Caco-2 (cell line): Measurements from ENCODE around the gene GOSR2. TPM values are rescaled to one million over a fixed set of nuclear protein-coding genes. Genes with fewer than 3 reads are reported as not detected.

ENCODE experiments used
- BruUV-seq: library from RNA; stranded (reverse); fragments of 400-500 nt; replicated peaks from 2 replicates; lab custom pipeline; 2021; lab: Mats Ljungman, UMichigan
- CTCF ChIA-PET: fragments of 300-600 bp; sonication (Branson Sonifier 250); formaldehyde crosslinking; loops from one replicate; lab custom pipeline; 2022; ENCODE audit warnings: antibody characterized with exemption; lab: Charles Lee
- POLR2A ChIA-PET: fragments of 300-600 bp; sonication (Branson Sonifier 250); formaldehyde crosslinking; loops from one replicate; lab custom pipeline; 2022; ENCODE audit warnings: antibody characterized with exemption; lab: Charles Lee
- DNase-seq, 2 experiments: peaks; one replicate each; pipeline versions ENCODE4 v3.0.0 to v3.0.0-alpha.2; 2020 to 2022
- H3K27me3 ChIP-seq: replicated peaks from 2 replicates; pipeline ENCODE4 v1.6.0; 2011; ENCODE audit warnings: low read length; ENCODE audit not compliant: control insufficient read depth, insufficient read depth
- H3K36me3 ChIP-seq: 2 replicates; pipeline ENCODE4 v1.5.1; 2011; ENCODE audit warnings: low read length; ENCODE audit not compliant: control insufficient read depth, insufficient read depth
- H3K4me1 ChIP-seq: fragments of 250-450 bp; sonication (Bioruptor Pico); 2 replicates; pipeline ENCODE4 v1.5.1; 2020; ENCODE audit warnings: mild to moderate bottlenecking
- H3K4me3 ChIP-seq: 2 replicates; pipeline ENCODE4 v1.5.1; 2011; ENCODE audit warnings: low read depth, mild to moderate bottlenecking, control low read depth, low read length
- H3K9me3 ChIP-seq: fragments of 250-450 bp; sonication (Bioruptor Pico); 2 replicates; pipeline ENCODE4 v1.5.1; 2020; ENCODE audit warnings: mild to moderate bottlenecking, moderate library complexity
- H3K27ac Mint-ChIP-seq: one replicate; pipeline ENCODE4 v1.8.0; 2022; ENCODE audit warnings: mixed read lengths; ENCODE audit not compliant: unreplicated experiment
- H3K27me3 Mint-ChIP-seq: one replicate; pipeline ENCODE4 v1.8.0; 2022; ENCODE audit warnings: mixed read lengths; ENCODE audit not compliant: insufficient read depth, unreplicated experiment
- H3K36me3 Mint-ChIP-seq: one replicate; pipeline ENCODE4 v1.8.0; 2022; ENCODE audit warnings: mild to moderate bottlenecking, mixed read lengths; ENCODE audit not compliant: insufficient read depth, unreplicated experiment
- H3K4me1 Mint-ChIP-seq: one replicate; pipeline ENCODE4 v1.8.0; 2022; ENCODE audit warnings: low read depth, mixed read lengths; ENCODE audit not compliant: unreplicated experiment
- H3K4me3 Mint-ChIP-seq: one replicate; pipeline ENCODE4 v1.8.0; 2022; ENCODE audit warnings: mild to moderate bottlenecking, moderate library complexity, mixed read lengths; ENCODE audit not compliant: unreplicated experiment
- H3K9me3 Mint-ChIP-seq: one replicate; pipeline ENCODE4 v1.8.0; 2022; ENCODE audit warnings: mixed read lengths; ENCODE audit not compliant: unreplicated experiment
- CTCF ChIP-seq, 2 experiments: fragments of 200-600 bp in 1 of 2; IDR thresholded peaks; 1 replicate in 1 of 2; 2 replicates in 1 of 2; pipeline versions ENCODE4 v1.5.1 to v1.8.0; 2011 to 2022; ENCODE audit warnings: antibody characterized with exemption in 1 of 2, control low read depth in 1 of 2, inconsistent platforms in 1 of 2, low read depth in 1 of 2, low read length in 1 of 2, mild to moderate bottlenecking in 1 of 2, moderate library complexity in 1 of 2; ENCODE audit not compliant: insufficient read depth in 1 of 2, severe bottlenecking in 1 of 2, unreplicated experiment in 1 of 2
- intact Hi-C: fragments of 100-400 bp; cut with micrococcal nuclease; formaldehyde crosslinking; loops from one replicate; pipeline ENCODE4 v1.10.0; 2022; ENCODE audit not compliant: unreplicated experiment
- total RNA-seq: library from RNA; stranded (reverse); gene quantifications from 2 replicates; pipeline ENCODE4 v1.2.3, GENCODE V29; 2022

The GOSR2 gene
- total RNA-seq, 1 experiment from 2014 or later, result 84.0 TPM

- ChIA-PET CTCF (interaction anchor here (0.8 to 1.1 kb wide), 3 partner anchors 15 to 19 kb away, joined by 3 read pairs; no protein-coding TSS in a partner anchor), POLR2A (no interaction called here)
- Histone ChIP-seq H3K27me3 (no peaks in the 10 kb centered on the region; the same call in 1 of the 2 replicates), H3K9me3 (no peaks in the 10 kb centered on the region), H3K4me1 (no peaks in the 10 kb centered on the region), H3K36me3 (no peaks in the 10 kb centered on the region), H3K4me3 (no peak overlapping the region)
- no peaks in the 10 kb centered on the region for H3K9me3 Mint-ChIP-seq
- no peak overlapping the region for H3K4me3 Mint-ChIP-seq
- H3K27me3 Mint-ChIP-seq, result peaks cover 27% of the 10 kb centered on the region
- no peak for DNase-seq
- no TSS peak for BruUV-seq
- H3K4me1 Mint-ChIP-seq, result no peaks in the 10 kb centered on the region
- H3K27ac Mint-ChIP-seq, result no peak overlapping the region
- TF ChIP-seq CTCF (IDR thresholded peaks at IDR 0.05; ENCODE audit: insufficient read depth in 1 of 2, low read depth in 1 of 2, low read length in 1 of 2, severe bottlenecking in 1 of 2, unreplicated experiment in 1 of 2), result no peak
- H3K36me3 Mint-ChIP-seq, result no peaks in the 10 kb centered on the region
- intact Hi-C loops, result no loop called here
Measured at GRCh38 chr17:46960152-46960551, 37.2 kb downstream of the GOSR2 start.

GRCh38 chr17:46962374-46962790 is 39.4 kb downstream of the GOSR2 start:
- Mint-ChIP-seq H3K4me1 (no peaks in the 10 kb centered on the region), H3K27me3 (peaks cover 27% of the 10 kb centered on the region), H3K4me3 (no peak overlapping the region), H3K36me3 (no peaks in the 10 kb centered on the region), H3K9me3 (no peaks in the 10 kb centered on the region), H3K27ac (no peak overlapping the region)
- no peak for TF ChIP-seq CTCF (IDR thresholded peaks at IDR 0.05; ENCODE audit: insufficient read depth in 1 of 2, low read depth in 1 of 2, low read length in 1 of 2, severe bottlenecking in 1 of 2, unreplicated experiment in 1 of 2)
- ChIA-PET POLR2A (no interaction called here), CTCF (no interaction called here)
- no peak for DNase-seq
- intact Hi-C loops, result no loop called here
- Histone ChIP-seq H3K27me3 (no peaks in the 10 kb centered on the region; the same call in none of the 2 replicates), H3K4me3 (no peak overlapping the region), H3K36me3 (no peaks in the 10 kb centered on the region), H3K9me3 (no peaks in the 10 kb centered on the region), H3K4me1 (no peaks in the 10 kb centered on the region)
- BruUV-seq, result no TSS peak

DNA sequence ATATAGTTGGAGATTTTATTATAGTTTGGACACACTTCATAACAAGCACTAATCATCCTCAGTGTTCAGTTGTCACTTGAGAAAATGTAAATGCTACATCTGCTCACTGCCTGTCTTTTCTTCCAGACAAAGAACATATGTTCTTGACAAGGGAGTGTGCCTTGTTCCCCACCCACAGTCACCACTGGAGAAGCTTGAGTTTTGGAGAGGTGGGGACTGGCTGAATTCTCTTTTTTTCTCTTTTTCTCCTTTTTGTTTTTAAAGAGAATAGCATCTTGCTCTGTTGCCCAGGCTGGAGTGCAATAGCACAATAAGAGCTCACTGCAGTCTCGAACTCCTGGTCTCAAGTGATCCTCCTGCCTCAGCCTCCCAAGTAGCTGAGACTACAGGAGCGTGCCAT is 40.6 kb downstream of the GOSR2 start:
- Histone ChIP-seq H3K36me3 (no peaks in the 10 kb centered on the region), H3K27me3 (no peaks in the 10 kb centered on the region; the same call in none of the 2 replicates), H3K4me3 (no peak overlapping the region), H3K4me1 (no peaks in the 10 kb centered on the region), H3K9me3 (no peaks in the 10 kb centered on the region)
- POLR2A ChIA-PET, result no interaction called here
- TF ChIP-seq CTCF (IDR thresholded peaks at IDR 0.05; ENCODE audit: insufficient read depth in 1 of 2, low read depth in 1 of 2, low read length in 1 of 2, severe bottlenecking in 1 of 2, unreplicated experiment in 1 of 2), result no peak
- Mint-ChIP-seq H3K36me3 (no peaks in the 10 kb centered on the region), H3K27me3 (peaks cover 22% of the 10 kb centered on the region), H3K4me1 (no peaks in the 10 kb centered on the region), H3K27ac (no peak overlapping the region), H3K4me3 (no peak overlapping the region), H3K9me3 (no peaks in the 10 kb centered on the region)
- no TSS peak for BruUV-seq
- intact Hi-C loops, result no loop called here
- no peak for DNase-seq
- CTCF ChIA-PET, result no interaction called here
